GM19328 (cell line): ENCODE results near the gene BTBD19.
"Not testable (repeated sequence)": the region's sequence is repeated elsewhere in the genome, so short reads cannot be mapped to it uniquely, and the experiment has no call there.

Experiments
- ATAC-seq: cut with Tn5 transposase; IDR thresholded peaks from one replicate; pipeline ENCODE4 v1.9.1; 2021; ENCODE audit warnings: mild to moderate bottlenecking, moderate library complexity; ENCODE audit not compliant: unreplicated experiment

BTBD19 gene

GRCh38 chr1:44786841-44787426 is 21.4 kb upstream of the BTBD19 start:
- ATAC-seq = no peak

GRCh38 chr1:44787506-44787905 is 20.8 kb upstream of the BTBD19 start:
- no peak for ATAC-seq

GRCh38 chr1:44788120-44788860 is 20.0 kb upstream of the BTBD19 start, which contains the start of gene BEST4:
TSS of gene BEST4 (minus strand) at chr1:44788170. CDS start at chr1:44787705, 465 bp downstream.
- ATAC-seq = no peak

DNA sequence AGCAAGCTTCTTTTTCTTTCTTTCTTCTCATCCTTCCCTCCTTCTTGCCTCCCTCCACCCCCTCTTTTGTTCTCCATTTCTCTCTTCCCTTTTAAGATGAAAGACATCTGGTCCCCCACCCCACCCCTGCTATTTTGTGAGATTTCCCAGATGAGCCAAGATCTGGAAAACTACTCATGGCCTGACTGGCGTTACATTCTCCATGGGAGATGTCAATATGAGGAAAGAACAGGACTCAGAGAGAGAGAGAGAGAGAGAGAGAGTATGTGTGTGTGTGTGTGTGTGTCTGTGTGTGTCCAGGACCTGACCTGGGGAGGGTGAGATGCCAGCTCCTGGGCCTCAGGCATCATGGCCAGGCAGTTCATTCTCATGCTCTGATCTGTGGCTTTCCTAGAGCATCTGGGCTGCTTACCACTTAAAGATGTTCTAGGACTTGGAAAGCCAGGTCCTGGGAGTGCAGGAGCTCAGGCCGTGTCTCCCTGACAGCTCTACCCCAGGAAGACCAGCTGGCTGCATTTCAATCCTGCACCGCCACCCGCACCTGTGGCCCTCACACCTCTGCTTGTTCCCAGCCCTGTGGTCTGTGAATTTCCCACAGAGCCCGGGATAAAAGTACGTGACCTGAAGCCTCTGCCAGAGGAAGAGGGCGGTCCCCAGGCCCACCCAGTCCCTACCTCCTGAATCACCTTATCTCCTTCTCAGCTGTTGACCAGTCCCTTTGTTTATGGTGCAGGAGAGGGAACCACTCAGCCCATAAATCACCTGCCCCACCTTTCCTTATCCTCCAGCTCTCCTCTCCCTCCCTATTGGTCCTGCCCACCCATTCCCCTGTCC is 17.1 kb upstream of the BTBD19 start:
- no peak for ATAC-seq

- ATAC-seq = no peak
Observed at GRCh38 chr1:44792736-44793502, 15.4 kb upstream of the BTBD19 start.

- not testable (repeated sequence) for ATAC-seq
Observed at GRCh38 chr1:44797886-44798285, 10.4 kb upstream of the BTBD19 start.

- ATAC-seq = no peak
Observed at GRCh38 chr1:44798481-44799365, 9.6 kb upstream of the BTBD19 start.

DNA sequence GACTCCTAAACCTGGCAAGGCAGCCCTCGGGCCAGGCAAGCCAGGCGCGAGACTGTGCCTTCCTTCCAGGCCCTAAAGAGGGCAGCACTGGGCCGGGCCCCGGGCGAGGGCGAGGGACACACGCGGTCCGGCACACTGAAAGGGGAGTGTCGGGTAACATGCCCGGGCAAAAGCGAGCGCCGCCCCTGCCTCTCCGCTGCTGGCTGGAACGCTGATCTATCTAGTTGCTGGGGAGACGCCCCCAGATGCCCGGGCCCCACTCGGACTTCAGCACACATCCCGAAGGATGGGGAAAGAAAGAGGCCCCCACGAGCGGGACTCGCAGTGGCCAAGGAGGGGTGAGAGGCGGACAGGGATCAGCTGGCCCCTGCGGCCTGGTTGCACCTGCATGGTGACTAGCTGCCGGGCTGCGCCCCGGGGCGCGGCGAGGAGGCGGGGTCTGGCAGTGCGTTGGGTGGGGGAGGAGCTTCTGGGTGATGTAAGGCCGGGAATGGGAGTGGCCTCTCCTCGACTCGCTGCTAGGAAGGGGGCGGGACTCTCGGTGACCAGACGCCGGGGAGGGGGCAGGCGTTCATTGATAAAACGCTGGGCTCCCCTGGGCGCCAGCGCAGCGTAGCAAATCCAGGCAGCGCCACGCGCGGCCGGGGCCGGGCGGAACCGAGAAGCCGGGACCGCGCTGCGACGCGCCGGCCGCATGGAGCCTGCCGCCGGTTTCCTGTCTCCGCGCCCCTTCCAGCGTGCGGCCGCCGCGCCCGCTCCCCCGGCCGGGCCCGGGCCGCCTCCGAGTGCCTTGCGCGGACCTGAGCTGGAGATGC is 8.3 kb upstream of the BTBD19 start, which contains the start of gene PLK3:
Gene PLK3, plus strand, starts transcription at position 608 of the 815 bp plus-strand sequence. Its CDS starts 87 bp downstream, at position 695.
- peak; percentile 84 for ATAC-seq

DNA sequence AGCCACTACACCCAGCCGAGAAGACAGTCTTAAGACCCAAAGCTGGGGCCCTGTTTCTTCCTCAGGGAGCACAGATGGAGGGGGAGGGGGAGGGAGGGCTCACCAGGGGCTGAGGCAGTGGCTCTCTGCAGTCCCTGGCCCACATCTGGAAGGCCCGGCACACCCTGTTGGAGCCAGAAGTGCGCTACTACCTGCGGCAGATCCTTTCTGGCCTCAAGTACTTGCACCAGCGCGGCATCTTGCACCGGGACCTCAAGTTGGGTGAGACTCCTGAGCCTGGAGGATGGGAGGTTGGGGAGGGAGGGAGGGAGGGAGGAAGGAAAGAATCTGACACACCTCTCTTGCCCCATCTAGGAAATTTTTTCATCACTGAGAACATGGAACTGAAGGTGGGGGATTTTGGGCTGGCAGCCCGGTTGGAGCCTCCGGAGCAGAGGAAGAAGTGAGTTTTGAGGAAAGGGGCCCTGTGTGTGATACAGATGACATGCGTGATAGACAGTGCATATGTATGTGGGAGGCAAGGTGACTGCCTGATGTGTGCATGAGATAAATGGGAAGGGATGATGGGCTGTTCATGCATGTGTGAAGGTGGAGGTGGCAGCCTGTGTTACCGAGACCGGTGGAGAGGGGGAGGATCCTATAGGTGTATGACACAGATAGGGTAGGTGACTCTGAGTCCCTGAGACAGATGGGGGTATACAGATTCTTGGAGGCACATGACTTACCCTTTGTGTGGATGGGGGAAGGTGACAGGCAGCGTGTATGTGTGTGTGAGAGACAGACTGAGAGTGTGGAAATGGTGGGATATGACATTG is 6.6 kb upstream of the BTBD19 start:
- ATAC-seq = no peak

- no peak for ATAC-seq
Observed at GRCh38 chr1:44802306-44803061, 5.8 kb upstream of the BTBD19 start.

DNA sequence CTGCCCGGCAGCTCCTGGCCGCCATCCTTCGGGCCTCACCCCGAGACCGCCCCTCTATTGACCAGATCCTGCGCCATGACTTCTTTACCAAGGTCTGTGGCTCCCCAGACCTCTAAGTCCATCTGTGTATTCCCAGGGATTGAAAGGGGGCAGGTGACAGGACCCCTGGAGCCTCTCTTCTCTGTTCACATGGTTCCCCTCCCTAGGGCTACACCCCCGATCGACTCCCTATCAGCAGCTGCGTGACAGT is 5.3 kb upstream of the BTBD19 start:
- ATAC-seq = no peak

DNA sequence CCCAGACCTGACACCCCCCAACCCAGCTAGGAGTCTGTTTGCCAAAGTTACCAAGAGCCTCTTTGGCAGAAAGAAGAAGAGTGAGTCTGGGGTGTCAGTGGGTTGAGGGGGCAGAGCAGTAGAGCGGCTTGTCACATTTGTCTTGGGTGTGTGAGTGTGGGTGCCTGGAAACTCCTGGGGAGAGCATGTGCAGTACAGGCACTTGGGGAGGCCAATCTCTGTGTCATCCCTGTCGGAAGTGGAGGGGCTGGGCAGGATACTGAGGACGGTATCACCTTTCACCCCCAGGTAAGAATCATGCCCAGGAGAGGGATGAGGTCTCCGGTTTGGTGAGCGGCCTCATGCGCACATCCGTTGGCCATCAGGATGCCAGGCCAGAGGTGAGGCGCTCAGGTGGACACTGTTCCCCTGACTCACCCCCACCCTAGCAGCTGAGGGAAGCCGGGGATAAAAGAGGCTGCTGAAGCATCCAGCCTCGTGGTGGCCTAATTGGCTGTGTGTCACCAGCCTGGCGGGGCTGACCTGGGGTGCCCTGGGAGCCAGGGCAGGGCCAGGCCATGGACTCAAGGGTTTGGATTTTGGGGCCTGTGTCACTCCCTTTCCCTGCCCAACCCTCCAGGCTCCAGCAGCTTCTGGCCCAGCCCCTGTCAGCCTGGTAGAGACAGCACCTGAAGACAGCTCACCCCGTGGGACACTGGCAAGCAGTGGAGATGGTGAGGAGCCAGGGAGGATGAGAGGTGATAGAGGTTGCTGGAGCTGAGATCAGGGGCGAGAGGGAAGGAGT is 4.8 kb upstream of the BTBD19 start:
- ATAC-seq = no peak

- no peak for ATAC-seq
Observed at GRCh38 chr1:44805311-44806024, 2.9 kb upstream of the BTBD19 start.

DNA sequence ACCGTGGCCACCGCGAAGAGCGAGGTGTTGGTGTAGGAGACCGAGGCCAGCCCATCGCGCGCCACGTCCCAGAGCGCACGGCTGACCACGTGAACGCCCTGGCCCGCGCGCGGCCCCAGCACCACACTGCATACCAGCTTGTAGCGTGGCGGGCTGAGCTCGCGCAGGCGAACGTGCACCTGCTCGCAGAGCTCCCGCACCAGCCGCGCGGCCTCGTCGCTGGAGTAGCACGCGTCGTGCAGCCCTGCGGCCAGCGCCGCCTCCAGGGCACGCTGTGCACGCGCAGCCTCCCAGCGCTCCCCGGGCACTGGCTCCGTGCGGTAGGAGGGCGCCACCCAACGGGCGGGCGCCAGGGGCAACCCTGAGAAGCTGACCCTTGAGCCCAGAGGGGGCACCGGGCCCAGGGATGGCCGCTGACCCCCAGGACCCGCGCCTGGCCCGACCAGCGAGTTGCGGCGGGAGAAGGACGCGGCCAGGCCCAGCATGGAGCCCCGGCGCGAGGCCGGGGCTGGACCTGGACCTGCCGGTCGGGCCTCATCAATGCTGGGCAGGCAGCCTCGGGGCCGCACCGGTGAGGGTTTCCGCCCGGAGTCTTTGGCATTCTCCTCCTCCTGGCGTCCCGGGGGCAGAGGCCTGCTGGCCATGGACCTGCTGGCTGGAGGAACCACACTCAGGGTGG is 2.2 kb upstream of the BTBD19 start:
- no peak for ATAC-seq

GRCh38 chr1:44806704-44807363 is 1.5 kb upstream of the BTBD19 start, which contains the start of gene DYNLT4:
TSS of gene DYNLT4 (minus strand) at chr1:44807351. CDS start at chr1:44806668, 683 bp downstream.
- no peak for ATAC-seq
